Measurements from ENCODE around the gene PDZD2. TPM values are rescaled to one million over a fixed set of nuclear protein-coding genes. Genes with fewer than 3 reads are reported as not detected.

The PDZD2 gene
- total RNA-seq, 5 donors from 2014 or later (not counting 1 experiment from before 2014, with no cell fraction given) = 0.66 to 2.2 (median 1.2) TPM

- peak overlapping the region in 2 of 3 donors; percentile 22 to 37 for H3K4me3 Mint-ChIP-seq
- POLR2A ChIA-PET = interaction anchor here in 1 of 2 donors (0.5 kb wide), 1 partner anchor 281 kb away, joined by 4 read pairs; no protein-coding TSS in a partner anchor
- H3K9me3 Mint-ChIP-seq = no peaks in the 10 kb centered on the region
- Histone ChIP-seq H3K9me3 (no peaks in the 10 kb centered on the region), H3K36me3 (ENCODE audit: control insufficient read depth in 2 of 2, extremely low read depth in 1 of 2, insufficient read depth in 1 of 2, low read length in 1 of 2) (no peaks in the 10 kb centered on the region), H3K4me3 (ENCODE audit: control insufficient read depth in 1 of 2, extremely low read depth in 1 of 2, low read length in 1 of 2) (no peak overlapping the region), H3K27me3 (replicated peaks in 1 of 2; ENCODE audit: control insufficient read depth in 2 of 2, extremely low read depth in 1 of 2, insufficient read depth in 2 of 2, low read length in 1 of 2) (no peaks in the 10 kb centered on the region), H3K27ac (ENCODE audit: low read length) (no peak overlapping the region), H3K4me1 (ENCODE audit: control insufficient read depth in 1 of 2, extremely low read depth in 1 of 2, insufficient read depth in 2 of 2, low read length in 2 of 2) (peaks cover 0 to 8% of the 10 kb centered on the region in 2 experiments)
- peaks cover 23 to 30% (median 25%) of the 10 kb centered on the region in 3 donors for H3K4me1 Mint-ChIP-seq
- WGBS (ENCODE audit: insufficient coverage) = no CpG with 5 or more reads among the region's 3 CpGs
- no peaks in the 10 kb centered on the region for H3K36me3 Mint-ChIP-seq
- CTCF ChIA-PET = no interaction called here
- DNase-seq (no peak), ATAC-seq (replicated peaks in 1 of 4) (no peak)
- H3K27me3 Mint-ChIP-seq = no peaks in the 10 kb centered on the region
- H3K27ac Mint-ChIP-seq = peak overlapping the region in 1 of 2 donors; percentile 48
Measured at GRCh38 chr5:32021771-32022170, 382.8 kb downstream of the PDZD2 start.

DNA sequence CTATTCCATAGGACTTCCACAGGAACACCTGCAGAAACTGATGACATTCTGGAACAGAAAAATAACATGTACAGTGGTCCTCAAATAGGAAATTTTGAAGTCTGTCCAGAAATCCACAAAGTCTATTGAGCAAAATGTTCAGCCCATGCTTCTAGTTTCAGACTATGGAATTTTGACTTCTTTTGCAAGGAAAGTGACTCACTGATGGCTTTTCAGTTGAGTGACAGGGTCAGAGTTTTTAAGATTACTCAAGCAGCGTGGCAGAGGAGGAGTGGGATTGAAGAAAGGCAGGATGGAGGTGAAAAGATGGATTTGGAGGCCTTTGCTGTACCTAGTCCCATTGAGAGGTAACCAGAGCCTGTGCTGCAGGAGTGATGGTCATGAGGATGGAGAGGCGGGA, 383.7 kb downstream of the PDZD2 start:
- Mint-ChIP-seq H3K36me3 (no peaks in the 10 kb centered on the region), H3K4me3 (no peak overlapping the region), H3K9me3 (no peaks in the 10 kb centered on the region), H3K27ac (no peak overlapping the region), H3K4me1 (peaks cover 20 to 27% (median 21%) of the 10 kb centered on the region in 3 donors), H3K27me3 (no peaks in the 10 kb centered on the region)
- 96% methylated on average over 2 of the region's 2 CpGs for whole genome bisulfite sequencing (ENCODE audit: insufficient coverage)
- no peaks in the 10 kb centered on the region for H3K9me3 ChIP-seq
- H3K27ac ChIP-seq (ENCODE audit: low read length) = no peak overlapping the region
- H3K4me3 ChIP-seq (ENCODE audit: control insufficient read depth in 1 of 2, extremely low read depth in 1 of 2, low read length in 1 of 2) = no peak overlapping the region
- H3K27me3 ChIP-seq (replicated peaks in 1 of 2; ENCODE audit: control insufficient read depth in 2 of 2, extremely low read depth in 1 of 2, insufficient read depth in 2 of 2, low read length in 1 of 2) = no peaks in the 10 kb centered on the region
- ATAC-seq (replicated peaks in 1 of 4) (no peak), DNase-seq (no peak)
- H3K36me3 ChIP-seq (ENCODE audit: control insufficient read depth in 2 of 2, extremely low read depth in 1 of 2, insufficient read depth in 1 of 2, low read length in 1 of 2) = no peaks in the 10 kb centered on the region
- POLR2A ChIA-PET = no interaction called here
- peaks cover 0 to 7% of the 10 kb centered on the region in 2 experiments for H3K4me1 ChIP-seq (ENCODE audit: control insufficient read depth in 1 of 2, extremely low read depth in 1 of 2, insufficient read depth in 2 of 2, low read length in 2 of 2)
- CTCF ChIA-PET = no interaction called here

- no peak overlapping the region for H3K4me3 ChIP-seq (ENCODE audit: control insufficient read depth in 1 of 2, extremely low read depth in 1 of 2, low read length in 1 of 2)
- H3K27me3 Mint-ChIP-seq = no peaks in the 10 kb centered on the region
- no peak overlapping the region for H3K4me3 Mint-ChIP-seq
- 70% methylated on average over 8 of the region's 8 CpGs for WGBS (ENCODE audit: insufficient coverage)
- H3K4me1 ChIP-seq (ENCODE audit: control insufficient read depth in 1 of 2, extremely low read depth in 1 of 2, insufficient read depth in 2 of 2, low read length in 2 of 2) = peaks cover 0 to 2% of the 10 kb centered on the region in 2 experiments
- ChIA-PET POLR2A (no interaction called here), CTCF (no interaction called here)
- DNase-seq = no peak
- no peaks in the 10 kb centered on the region for H3K36me3 Mint-ChIP-seq
- H3K4me1 Mint-ChIP-seq = peaks cover 9 to 15% (median 9%) of the 10 kb centered on the region in 3 donors
- H3K27ac Mint-ChIP-seq = no peak overlapping the region
- no peaks in the 10 kb centered on the region for H3K27me3 ChIP-seq (replicated peaks in 1 of 2; ENCODE audit: control insufficient read depth in 2 of 2, extremely low read depth in 1 of 2, insufficient read depth in 2 of 2, low read length in 1 of 2)
- no peaks in the 10 kb centered on the region for H3K9me3 Mint-ChIP-seq
- no peaks in the 10 kb centered on the region for H3K9me3 ChIP-seq
- H3K36me3 ChIP-seq (ENCODE audit: control insufficient read depth in 2 of 2, extremely low read depth in 1 of 2, insufficient read depth in 1 of 2, low read length in 1 of 2) = no peaks in the 10 kb centered on the region
- no peak overlapping the region for H3K27ac ChIP-seq (ENCODE audit: low read length)
- ATAC-seq (replicated peaks in 1 of 4) = no peak
Measured at GRCh38 chr5:32023816-32024215, 384.9 kb downstream of the PDZD2 start.

GRCh38 chr5:32024751-32025150, 385.8 kb downstream of the PDZD2 start:
- H3K4me3 ChIP-seq (ENCODE audit: control insufficient read depth in 1 of 2, extremely low read depth in 1 of 2, low read length in 1 of 2) = no peak overlapping the region
- no peak overlapping the region for H3K27ac ChIP-seq (ENCODE audit: low read length)
- H3K4me1 ChIP-seq (ENCODE audit: control insufficient read depth in 1 of 2, extremely low read depth in 1 of 2, insufficient read depth in 2 of 2, low read length in 2 of 2) = peaks cover 0 to 2% of the 10 kb centered on the region in 2 experiments
- 67% methylated on average over 1 of the region's 2 CpGs for WGBS (ENCODE audit: insufficient coverage)
- ChIA-PET CTCF (no interaction called here), POLR2A (no interaction called here)
- no peaks in the 10 kb centered on the region for H3K9me3 Mint-ChIP-seq
- peaks cover 6 to 10% (median 8%) of the 10 kb centered on the region in 3 donors for H3K4me1 Mint-ChIP-seq
- H3K27ac Mint-ChIP-seq = no peak overlapping the region
- H3K4me3 Mint-ChIP-seq = no peak overlapping the region
- DNase-seq (no peak), ATAC-seq (replicated peaks in 1 of 4) (no peak)
- H3K36me3 ChIP-seq (ENCODE audit: control insufficient read depth in 2 of 2, extremely low read depth in 1 of 2, insufficient read depth in 1 of 2, low read length in 1 of 2) = no peaks in the 10 kb centered on the region
- H3K9me3 ChIP-seq = no peaks in the 10 kb centered on the region
- no peaks in the 10 kb centered on the region for H3K36me3 Mint-ChIP-seq
- no peaks in the 10 kb centered on the region for H3K27me3 ChIP-seq (replicated peaks in 1 of 2; ENCODE audit: control insufficient read depth in 2 of 2, extremely low read depth in 1 of 2, insufficient read depth in 2 of 2, low read length in 1 of 2)
- H3K27me3 Mint-ChIP-seq = no peaks in the 10 kb centered on the region

DNA sequence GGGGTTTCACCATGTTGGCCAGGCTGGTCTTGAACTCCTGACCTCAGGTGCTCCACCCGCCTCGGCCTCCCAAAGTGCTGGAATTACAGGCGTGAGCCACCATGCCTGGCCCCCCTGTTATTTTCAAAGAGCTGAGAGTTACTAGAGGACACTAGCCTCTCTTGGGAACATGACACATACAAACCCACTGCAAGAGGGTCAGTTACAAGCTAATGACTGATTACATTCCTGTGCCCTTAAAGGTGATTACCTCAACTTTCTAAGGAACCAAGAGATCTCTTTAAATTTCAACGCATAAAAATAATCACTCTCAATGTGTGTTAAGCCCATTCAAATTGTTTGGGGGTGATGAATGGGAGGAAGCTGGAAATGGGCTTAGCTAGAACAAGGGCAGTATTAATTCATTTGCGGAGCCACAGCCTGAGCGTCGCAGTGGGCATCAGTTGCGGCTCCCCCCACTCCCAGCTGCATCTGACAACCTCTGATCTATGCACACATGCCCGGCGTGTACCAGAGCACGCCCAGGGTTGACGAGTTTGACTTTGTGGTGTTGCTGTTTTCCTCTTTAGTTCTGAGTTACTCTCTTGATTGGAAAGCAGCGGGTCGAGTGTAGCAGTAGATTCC, 388.3 kb downstream of the PDZD2 start:
- DNase-seq (no peak), ATAC-seq (replicated peaks in 1 of 4) (no peak)
- ChIA-PET POLR2A (interaction anchor here (0.6 to 0.7 kb wide), 2 partner anchors 154 to 566 kb away, joined by 3 to 4 read pairs; no protein-coding TSS in a partner anchor), CTCF (interaction anchor here in 1 of 2 donors (0.9 kb wide), 1 partner anchor 11 kb away, joined by 3 read pairs; no protein-coding TSS in a partner anchor)
- H3K27me3 ChIP-seq (replicated peaks in 1 of 2; ENCODE audit: control insufficient read depth in 2 of 2, extremely low read depth in 1 of 2, insufficient read depth in 2 of 2, low read length in 1 of 2) = no peaks in the 10 kb centered on the region
- H3K4me1 ChIP-seq (ENCODE audit: control insufficient read depth in 1 of 2, extremely low read depth in 1 of 2, insufficient read depth in 2 of 2, low read length in 2 of 2) = no peaks in the 10 kb centered on the region
- WGBS (ENCODE audit: insufficient coverage) = 72% methylated on average over 8 of the region's 14 CpGs
- Mint-ChIP-seq H3K27ac (no peak overlapping the region), H3K36me3 (no peaks in the 10 kb centered on the region), H3K27me3 (no peaks in the 10 kb centered on the region), H3K4me3 (no peak overlapping the region), H3K4me1 (peaks cover 0 to 1% (median under 1%) of the 10 kb centered on the region in 3 donors), H3K9me3 (no peaks in the 10 kb centered on the region)
- H3K27ac ChIP-seq (ENCODE audit: low read length) = no peak overlapping the region
- H3K4me3 ChIP-seq (ENCODE audit: control insufficient read depth in 1 of 2, extremely low read depth in 1 of 2, low read length in 1 of 2) = no peak overlapping the region
- no peaks in the 10 kb centered on the region for H3K36me3 ChIP-seq (ENCODE audit: control insufficient read depth in 2 of 2, extremely low read depth in 1 of 2, insufficient read depth in 1 of 2, low read length in 1 of 2)
- H3K9me3 ChIP-seq = no peaks in the 10 kb centered on the region

DNA sequence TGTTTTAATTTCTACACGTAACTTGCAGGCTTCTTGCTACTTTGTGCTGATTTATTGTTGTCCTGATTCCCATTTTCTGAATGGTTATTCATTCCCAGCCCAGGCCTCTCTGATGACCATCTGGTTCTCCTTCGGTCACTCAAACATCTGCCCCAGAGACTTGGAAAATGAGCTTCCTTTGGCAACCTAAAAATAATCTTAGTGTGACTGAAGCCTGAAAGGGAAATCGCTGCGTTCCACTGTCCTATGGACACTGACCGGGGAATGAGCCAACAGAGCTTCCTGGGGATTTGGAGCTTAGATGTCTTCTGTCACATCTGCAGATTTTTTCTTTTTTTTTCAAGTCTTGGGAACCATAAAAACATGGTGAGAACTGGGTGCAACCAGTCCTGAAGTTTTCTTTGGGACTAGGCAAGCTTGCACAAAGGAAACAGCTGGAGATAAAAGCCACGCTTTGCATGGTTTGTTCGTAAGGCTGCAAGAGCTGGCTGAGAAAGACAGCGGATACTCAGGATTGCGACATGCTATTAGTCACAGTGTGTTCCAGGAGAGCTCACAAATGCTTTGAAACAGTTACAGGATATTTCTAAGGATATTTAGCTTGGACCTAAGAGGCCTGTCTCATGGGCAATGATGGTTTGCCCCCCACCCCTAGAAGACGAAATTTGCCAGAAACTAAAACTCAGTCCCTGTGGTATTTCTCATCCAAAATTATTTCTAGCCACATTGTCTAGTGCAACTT, 389.0 kb downstream of the PDZD2 start:
- Mint-ChIP-seq H3K4me1 (peaks cover 5 to 8% (median 6%) of the 10 kb centered on the region in 3 donors), H3K4me3 (no peak overlapping the region), H3K36me3 (no peaks in the 10 kb centered on the region), H3K27me3 (no peaks in the 10 kb centered on the region), H3K27ac (no peak overlapping the region), H3K9me3 (no peaks in the 10 kb centered on the region)
- no peak for DNase-seq
- Histone ChIP-seq H3K9me3 (no peaks in the 10 kb centered on the region), H3K27ac (ENCODE audit: low read length) (no peak overlapping the region), H3K4me1 (ENCODE audit: control insufficient read depth in 1 of 2, extremely low read depth in 1 of 2, insufficient read depth in 2 of 2, low read length in 2 of 2) (peaks cover under 1 to 3% of the 10 kb centered on the region in 2 experiments), H3K4me3 (ENCODE audit: control insufficient read depth in 1 of 2, extremely low read depth in 1 of 2, low read length in 1 of 2) (no peak overlapping the region), H3K36me3 (ENCODE audit: control insufficient read depth in 2 of 2, extremely low read depth in 1 of 2, insufficient read depth in 1 of 2, low read length in 1 of 2) (no peaks in the 10 kb centered on the region), H3K27me3 (replicated peaks in 1 of 2; ENCODE audit: control insufficient read depth in 2 of 2, extremely low read depth in 1 of 2, insufficient read depth in 2 of 2, low read length in 1 of 2) (no peaks in the 10 kb centered on the region)
- CTCF ChIA-PET = interaction anchor here in 1 of 2 donors (0.9 kb wide), 1 partner anchor 12 kb away, joined by 3 read pairs; no protein-coding TSS in a partner anchor
- POLR2A ChIA-PET = interaction anchor here in 1 of 2 donors (0.6 kb wide), 1 partner anchor 567 kb away, joined by 3 read pairs; no protein-coding TSS in a partner anchor
- ATAC-seq (replicated peaks in 1 of 4) = no peak
- WGBS (ENCODE audit: insufficient coverage) = 53% methylated on average over 7 of the region's 10 CpGs

Measured in T-cell (primary cell).